GM19438 (cell line): Measurements from ENCODE around the gene POU2F3.

Experiments
- ATAC-seq: cut with Tn5 transposase; IDR thresholded peaks from one replicate; pipeline ENCODE4 v1.9.1; 2021; ENCODE audit warnings: low read depth; ENCODE audit not compliant: unreplicated experiment

Gene POU2F3

DNA sequence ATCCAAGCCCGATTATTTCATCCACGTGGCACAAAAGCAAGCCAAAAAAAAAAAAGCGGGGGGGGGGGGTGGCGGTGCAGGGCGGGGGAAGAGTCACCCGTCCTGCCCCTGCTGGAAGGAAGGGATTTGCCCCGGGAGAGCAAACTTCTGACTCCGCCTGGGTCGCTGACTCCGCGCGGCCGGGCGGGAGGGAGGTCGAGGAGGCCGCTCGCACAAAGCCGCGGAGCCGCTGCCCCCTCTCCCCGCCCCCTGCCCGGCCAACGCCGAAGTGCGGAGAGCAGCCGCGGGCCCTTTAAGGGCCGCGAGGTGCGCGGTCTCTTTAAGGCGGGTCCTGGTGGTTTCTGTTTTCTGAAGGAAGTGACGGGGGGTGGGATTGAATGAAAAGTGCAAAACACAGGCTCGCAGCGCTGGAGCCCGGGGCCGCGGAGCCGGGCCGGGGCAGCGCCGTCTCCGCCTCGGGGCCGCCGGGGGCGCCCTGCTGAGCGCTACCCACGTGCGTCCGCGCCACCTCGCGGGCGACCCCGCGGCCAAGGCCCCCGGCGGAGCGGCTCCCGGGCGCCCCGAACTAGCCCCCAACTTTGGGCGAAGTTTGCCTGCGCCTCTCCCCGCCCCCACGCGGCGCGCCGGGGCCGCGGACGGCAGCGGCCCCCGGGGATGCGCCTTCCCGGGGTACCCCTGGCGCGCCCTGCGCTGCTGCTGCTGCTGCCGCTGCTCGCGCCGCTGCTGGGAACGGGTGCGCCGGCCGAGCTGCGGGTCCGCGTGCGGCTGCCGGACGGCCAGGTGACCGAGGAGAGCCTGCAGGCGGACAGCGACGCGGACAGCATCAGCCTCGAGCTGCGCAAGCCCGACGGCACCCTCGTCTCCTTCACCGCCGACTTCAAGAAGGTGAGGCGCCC lies 29.1 kb upstream of the POU2F3 start, which contains the start of gene OAF:
Gene OAF, plus strand, starts transcription at position 407 of the 896 bp plus-strand sequence. Its CDS starts 248 bp downstream, at position 655.
- ATAC-seq = peak; percentile 94

DNA sequence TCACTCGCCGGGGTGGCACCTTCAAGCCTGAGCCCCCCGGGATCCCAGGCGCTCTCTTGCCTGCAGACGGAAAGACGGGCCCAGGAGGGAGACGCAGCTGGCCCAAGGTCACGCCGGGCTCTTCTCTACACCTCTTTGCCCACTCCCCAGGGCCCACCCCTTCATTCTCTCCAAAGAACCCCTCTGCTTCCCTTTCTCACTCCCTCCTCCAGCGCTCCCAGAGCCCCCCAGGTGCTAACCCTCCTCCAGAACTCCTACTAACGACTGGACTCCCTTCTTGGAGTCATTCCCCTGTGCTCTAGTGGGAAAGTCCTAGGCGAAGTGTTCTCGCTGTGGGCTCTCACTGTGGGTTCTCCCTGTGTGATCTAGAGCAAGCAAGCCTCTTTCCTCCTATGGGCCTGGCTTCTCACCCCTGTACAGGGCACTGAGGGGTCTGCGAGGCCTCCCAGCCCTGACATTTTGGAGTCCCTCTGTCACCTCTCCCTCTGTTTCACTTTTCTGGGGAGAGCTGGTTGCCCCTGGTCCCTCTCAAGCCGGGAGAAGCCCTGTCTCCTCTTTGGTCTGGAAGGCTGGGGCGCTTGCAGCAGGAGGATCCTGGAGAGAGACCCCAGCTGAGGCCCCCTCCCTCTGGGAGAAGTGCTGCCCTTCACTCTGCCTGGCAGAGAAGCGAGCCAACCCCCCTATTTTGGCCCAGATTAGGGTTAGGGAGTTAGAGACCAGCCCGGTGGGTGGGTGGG lies 28.2 kb upstream of the POU2F3 start:
- no peak for ATAC-seq

DNA sequence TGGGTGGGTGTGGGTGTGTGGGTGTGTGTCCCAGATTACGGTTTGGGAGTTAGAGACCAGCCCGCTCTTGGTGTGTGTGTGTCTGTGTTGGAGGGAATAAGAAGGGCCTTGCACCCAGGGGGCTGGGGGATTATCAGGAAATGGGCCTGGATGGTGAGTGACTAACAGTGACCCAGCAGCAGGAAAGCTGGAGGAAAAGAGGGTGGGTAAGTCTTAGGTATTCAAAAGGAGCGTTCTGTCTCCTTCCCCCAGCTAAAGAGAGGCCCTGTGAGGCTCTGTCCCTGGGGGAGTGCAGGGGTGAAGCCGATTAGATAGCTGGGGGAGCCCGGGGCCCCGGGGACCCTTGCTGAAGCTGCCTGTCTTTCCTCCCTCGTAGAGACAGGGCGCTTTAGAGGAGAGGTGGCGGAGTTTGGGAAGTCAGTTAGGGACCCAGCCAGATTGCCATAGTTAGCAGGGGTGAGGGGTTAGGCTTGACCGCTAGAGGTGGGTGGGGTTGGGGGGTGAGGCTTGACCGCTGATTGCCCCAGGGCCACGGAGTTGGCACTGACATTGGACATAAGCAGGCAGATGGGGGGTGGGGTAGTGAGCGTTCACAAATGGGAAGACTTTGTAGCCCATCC lies 27.6 kb upstream of the POU2F3 start:
- no peak for ATAC-seq

DNA sequence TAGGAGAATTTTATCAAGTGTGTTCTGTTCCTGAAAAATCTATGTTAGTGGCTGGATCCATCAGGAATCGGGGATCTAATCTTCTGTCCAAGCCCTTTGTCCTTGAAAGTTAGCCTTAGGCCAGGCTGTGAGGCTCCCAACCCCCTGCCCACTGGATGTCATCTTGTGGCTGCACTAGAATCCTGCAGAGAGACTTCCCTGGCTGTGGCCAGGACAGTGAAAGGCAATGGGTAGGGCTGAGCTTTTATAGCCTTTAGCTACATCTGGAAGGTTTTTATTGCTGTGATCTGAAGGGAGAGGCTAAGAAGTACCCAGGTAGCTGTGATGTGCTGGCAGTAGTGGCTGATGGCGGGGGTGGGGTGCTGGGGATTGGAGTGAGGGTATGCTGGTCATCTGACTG lies 27.0 kb upstream of the POU2F3 start:
- ATAC-seq = no peak

DNA sequence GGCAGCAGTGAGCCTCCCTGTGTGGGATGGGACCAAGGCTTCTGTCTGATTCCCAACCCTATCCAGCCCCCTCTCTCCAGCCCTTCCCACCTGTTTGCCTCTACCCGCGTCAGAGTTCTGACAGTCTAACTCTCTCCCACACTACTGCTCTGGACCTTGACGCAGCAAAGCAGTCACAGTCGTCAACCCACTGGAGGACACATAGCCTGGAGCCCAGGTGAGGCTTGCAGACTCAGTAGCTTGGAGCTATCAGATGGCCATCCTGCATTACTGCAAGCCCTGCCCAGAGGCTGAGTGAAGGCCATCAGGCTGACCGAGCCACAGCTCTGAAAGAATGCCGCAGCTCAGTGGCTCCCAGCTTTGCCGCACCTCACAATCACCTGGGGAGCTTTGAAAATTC lies 25.4 kb upstream of the POU2F3 start:
- no peak for ATAC-seq

DNA sequence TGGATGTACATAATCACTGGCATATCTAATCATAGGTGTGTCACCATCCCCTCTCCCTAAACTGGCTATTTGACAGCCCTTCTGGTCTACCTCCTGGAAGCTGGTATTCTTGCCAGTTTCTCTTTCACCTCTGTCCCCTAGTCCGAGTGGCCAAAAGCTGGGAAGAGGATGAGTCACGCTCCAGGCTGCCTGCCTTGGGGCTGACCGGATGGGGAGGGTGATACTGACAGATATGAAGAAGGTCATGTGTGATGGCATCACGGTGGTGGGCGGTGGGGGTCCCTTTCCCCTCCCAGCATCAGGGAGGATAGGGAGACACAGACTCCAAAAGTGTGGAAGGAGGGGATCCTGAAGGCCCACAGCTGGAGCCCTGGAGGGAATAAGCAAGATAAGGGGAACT lies 24.3 kb upstream of the POU2F3 start:
- ATAC-seq = no peak

DNA sequence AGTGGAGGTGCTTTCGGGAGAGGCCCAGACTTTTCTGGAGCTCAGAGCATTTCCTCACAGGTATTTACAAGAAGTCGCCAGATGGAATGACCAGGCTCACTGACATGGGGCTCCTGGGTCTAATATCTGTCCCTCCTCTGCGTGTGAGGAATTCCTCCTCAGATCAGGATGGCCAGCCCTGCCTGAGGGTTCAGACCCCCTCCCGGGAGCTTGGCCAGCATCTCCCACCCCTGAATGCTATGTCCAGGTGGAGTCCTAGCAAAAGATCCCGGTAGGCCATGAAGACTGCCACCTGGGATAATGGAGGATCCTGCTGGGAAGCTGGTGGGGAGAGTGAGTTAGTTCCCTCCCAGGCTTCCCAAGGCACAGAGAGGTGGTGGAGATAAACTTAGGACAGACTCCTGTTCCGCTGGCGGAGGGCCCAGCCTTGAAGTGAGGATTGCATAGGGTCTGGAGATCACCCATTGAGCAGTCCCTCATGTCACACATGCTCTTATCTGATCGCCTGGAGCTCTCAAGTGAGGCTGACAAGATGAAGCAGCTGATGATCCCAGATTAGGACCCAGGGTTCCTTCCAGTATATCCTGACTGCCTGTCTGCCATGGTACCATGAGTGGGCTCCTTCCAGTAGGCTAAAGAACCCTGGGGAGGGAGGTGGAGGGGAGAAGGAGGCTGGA lies 23.4 kb upstream of the POU2F3 start:
- ATAC-seq = no peak

DNA sequence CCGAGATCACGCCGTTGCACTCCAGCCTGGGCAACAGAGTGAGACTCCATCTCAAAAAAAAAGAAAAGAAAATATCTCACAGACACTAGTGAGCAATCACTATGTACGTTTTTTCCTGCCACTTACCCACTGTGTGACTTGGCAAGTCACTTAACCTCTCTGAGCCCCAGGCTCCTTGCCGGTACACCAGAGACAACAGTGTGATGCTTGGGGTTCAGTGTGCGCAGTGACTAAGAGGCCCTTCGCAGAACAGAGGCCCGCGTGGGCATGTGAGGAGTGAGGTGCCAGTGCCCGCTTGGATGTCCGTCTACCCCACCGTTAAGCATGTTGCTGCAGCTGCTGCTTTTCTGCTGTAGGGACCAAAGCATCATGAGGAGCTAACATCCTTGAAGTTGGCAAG lies 22.4 kb upstream of the POU2F3 start:
- ATAC-seq = no peak

DNA sequence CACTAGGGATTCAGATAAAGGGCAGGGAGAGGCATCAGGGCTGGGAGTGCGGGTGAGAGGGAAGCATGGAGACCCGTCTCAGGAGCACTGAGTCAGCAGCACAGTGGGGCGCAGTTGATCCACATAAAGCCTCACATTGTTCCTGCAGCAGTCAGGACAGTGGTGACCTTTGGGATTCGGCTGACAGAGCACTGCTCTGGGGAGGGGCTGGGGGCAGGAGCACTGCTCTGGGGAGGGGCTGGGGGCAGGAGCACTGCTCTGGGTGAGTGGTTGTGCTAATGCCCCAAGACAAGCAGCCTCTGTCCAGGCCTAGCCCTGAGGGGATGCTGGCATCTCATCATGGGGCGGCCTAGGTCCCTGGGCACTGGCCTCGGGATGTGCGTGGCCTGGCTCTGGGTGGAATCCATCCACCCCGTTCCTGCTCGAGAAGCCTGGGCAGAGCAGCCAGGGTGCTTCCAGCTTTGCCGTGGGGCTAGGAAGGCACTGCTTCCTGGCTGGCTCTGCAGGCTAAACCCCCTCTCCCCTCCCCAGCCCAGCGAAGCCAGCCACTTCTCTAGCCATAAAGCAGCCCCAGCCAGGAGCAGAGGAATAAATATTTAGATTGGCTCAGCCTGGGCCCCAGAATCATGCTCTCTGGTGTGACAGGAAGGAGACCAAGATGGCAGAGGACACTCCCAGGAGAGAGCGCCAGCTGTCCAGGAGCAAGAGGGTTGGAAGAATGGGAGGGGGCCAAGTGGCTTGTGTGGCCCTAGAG lies 21.8 kb upstream of the POU2F3 start:
- ATAC-seq = no peak

DNA sequence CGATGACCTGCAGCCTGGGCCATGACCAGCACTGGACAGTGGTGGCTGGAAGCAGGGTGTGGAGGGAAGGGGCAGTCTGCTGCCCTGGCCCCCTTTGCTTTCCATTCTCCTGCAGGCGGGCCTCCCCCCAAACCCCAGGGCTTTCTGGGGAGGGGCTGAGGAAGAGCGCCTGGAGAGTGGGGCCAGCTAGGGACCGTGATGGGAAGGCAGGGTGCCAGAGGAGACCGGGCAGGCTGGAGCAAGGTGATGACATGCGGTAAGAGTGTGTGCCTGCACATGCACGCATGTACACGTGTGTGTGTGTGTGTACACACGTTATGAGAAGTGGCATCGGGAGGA lies 21.3 kb upstream of the POU2F3 start:
- no peak for ATAC-seq

DNA sequence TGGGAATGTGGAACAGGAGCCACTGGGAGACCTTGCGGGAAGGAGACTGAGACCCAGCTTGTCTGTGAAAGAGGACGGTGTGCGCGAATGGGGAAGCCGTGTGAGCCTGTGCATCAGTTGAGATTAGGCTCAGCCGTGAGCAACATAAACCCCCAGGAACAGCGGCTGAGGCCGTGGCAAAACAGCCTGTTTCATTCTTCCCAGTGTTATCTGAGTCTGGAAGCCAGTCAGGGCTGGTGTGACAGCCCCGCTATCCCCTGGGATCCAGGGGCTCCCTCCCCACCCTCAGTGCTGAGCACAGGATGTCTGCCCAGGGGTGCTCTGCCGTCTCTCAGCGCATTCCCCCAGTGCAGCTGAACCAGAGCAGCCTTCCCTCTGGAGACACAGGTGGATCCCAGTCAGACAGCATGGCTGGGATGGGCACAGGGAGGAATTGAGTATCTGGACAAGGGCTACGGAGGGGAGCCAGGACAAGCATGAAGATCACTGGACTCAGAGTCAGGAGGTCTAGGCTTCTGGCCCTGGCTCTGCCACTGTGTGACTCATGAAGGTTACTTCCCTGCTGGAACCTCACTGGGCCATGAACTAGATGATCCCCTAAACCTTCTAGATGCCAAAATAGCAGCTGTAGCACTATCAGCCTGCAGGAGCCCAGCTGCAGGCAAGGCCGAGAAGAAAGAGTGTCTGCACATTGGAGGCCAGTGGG lies 20.6 kb upstream of the POU2F3 start:
- ATAC-seq = no peak

DNA sequence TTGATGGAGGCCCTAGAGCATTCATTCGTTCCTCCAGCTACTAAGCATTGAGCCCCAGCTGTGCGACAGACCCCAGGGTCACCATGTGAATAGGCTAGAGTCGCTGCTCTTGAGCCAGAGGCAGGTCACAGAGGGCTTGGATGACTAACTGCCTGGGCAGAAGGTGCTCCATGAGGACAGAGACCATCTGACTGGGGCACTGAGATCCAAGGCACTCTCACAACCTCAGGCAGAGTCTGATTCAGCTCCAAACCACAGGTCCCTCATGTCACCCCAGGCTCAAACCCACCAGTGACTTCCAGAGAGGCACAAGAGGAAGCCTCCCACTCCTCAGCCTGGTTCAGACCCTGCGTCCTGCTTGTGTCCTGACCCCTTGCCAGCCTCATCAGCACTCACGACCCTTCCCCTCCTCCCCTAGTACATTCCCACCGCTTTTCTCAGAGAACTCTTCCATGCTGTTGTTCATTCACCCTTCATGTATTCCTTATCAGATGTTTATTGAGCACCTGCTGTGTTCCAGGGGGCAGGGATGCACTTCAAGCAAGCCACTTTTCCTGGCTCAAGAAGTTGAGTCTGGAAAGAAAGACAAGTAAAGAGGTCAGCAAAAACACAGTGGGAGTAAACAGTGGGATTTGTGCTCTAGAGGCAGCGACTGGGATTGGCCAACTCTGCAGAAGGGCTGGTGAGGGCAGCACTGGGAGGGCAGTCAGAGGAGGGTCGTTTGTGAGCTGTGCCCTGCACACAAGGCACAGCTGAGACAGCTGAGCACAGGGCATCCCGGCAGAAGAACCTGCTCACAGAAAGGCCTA lies 19.8 kb upstream of the POU2F3 start:
- ATAC-seq = no peak

DNA sequence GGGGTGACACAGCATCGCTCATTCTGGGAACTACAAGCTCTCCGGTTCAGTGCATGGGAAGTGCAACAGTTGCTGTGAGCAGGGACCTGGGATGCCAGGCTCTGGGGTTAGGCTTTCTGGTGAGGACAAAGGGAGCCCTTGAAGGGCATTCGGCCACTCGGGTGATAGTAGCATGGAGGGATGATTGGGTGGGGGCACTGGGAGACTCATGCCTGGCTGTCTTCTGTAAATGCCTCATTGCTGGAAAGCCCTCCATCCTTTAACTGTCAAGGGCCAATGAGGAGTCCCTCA lies 19.2 kb upstream of the POU2F3 start:
- ATAC-seq = no peak

DNA sequence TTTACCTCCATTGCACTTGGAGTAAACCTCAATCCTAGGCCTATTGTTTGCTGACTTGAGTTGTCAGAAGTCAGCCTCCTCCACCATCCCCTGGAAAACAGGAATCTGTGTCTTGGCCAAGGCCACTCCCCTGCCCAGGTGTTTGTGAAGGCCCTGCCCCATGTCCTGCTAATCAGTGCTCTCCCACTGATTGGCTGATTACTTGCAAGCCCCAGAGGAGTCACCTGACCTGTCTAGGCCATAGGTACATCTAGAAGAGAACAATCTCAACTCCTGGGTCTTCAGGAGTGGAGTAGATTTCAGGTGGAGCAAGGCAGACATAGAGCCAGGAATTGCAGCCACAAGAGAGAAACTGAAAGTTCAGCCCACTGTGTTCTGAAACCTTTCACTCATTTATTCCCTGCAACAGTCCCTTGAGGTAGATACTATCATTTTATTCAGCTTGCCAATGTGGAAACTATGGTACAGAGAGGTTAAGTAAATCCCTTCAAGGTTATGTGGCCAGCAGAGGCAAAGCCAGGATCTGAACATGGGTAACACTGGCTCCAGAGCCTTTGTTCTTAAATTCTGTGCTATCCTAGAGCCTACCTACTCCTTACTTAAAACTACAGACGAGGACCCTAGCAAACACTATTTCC lies 18.7 kb upstream of the POU2F3 start:
- no peak for ATAC-seq

DNA sequence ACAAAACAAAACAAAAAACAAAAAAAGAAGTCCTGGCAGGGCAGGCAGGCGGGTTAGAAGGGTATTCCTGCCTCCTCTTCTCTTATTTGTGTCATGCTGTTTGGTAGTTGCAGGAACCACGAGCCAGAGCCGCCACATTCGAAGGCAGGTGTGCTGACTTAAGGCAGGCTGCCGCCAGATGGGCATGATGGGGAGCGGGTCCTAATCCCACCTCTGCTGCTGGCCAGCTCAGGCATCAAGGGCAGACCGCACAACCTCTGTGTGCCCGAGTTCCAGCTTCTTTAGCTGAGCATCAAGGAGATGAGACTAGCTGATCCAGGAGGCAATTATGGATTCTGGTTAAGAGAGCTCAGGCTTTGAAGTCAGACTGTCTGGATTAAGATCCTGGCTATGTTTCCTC lies 17.0 kb upstream of the POU2F3 start:
- no peak for ATAC-seq

DNA sequence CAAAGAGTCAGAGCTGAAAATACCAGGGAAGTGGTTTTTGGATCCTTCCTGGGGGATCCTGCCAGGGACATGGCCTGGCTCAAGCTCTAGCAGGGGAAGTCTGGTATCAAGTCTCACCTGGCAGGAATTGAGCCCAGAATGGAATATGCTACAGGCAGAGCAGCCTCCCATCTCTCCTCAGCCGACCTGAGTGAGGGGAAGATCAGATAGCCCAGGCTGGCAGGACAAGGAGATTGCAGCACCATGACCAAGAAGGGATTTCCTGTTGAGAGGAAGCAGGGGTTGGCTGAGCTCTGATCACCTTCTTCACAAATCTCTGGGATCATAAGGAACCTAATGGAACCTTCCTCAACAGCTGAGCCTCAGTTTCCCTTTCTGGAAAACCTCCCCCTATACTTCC lies 16.1 kb upstream of the POU2F3 start:
- ATAC-seq = no peak

DNA sequence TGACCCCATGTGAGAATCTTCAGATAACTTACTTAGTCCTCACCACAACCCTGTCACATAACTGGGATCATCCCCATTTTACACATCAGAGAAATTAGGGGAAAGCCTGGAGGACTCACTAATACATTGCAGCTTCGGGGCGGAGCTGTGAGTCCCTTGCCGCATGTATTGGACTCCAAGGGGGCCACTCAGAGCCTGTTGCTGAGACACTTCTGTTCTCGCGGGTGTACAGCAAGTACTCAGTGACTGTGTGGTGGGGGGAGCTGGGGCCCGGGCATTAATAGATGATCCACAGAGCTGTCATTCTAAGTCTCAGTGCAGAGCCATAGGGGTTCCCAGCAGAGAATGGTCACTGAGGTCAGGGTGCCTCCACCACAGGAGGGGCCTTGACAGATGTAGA lies 15.6 kb upstream of the POU2F3 start:
- ATAC-seq = no peak
